GM23248 (cell line): ENCODE data around the gene DPP6. TPM values are rescaled to one million over a fixed set of nuclear protein-coding genes. Genes with fewer than 3 reads are reported as not detected.

Experiments
- DNase-seq: peaks from one replicate; pipeline ENCODE4 v3.0.0-alpha.2; 2015
- H2AFZ ChIP-seq: fragments of 200-600 bp; sonication (generic); 2 replicates; pipeline ENCODE4 v1.6.1; 2016; ENCODE audit warnings: antibody characterized with exemption
- H3F3A ChIP-seq: fragments of 200-600 bp; sonication (generic); 2 replicates; pipeline ENCODE4 v1.6.1; 2016; ENCODE audit warnings: mild to moderate bottlenecking, antibody characterized with exemption, mixed run types; ENCODE audit not compliant: insufficient read depth
- H3K27ac ChIP-seq: fragments of 200-600 bp; sonication (generic); 2 replicates; pipeline ENCODE4 v1.5.1; 2016; ENCODE audit warnings: mild to moderate bottlenecking
- H3K27me3 ChIP-seq: fragments of 200-600 bp; sonication (generic); replicated peaks from 2 replicates; pipeline ENCODE4 v1.6.1; 2016; ENCODE audit warnings: mild to moderate bottlenecking; ENCODE audit not compliant: insufficient read depth
- H3K36me3 ChIP-seq: fragments of 200-600 bp; sonication (generic); 2 replicates; pipeline ENCODE4 v1.6.1; 2016; ENCODE audit warnings: low read depth, mild to moderate bottlenecking
- H3K4me1 ChIP-seq: fragments of 200-600 bp; sonication (generic); 2 replicates; pipeline ENCODE4 v1.6.1; 2016; ENCODE audit warnings: mild to moderate bottlenecking; ENCODE audit not compliant: insufficient read depth
- H3K4me2 ChIP-seq: fragments of 200-600 bp; sonication (generic); one replicate; pipeline ENCODE4 v1.6.1; 2016; ENCODE audit warnings: mild to moderate bottlenecking; ENCODE audit not compliant: unreplicated experiment
- H3K4me3 ChIP-seq: fragments of 200-600 bp; sonication (generic); 2 replicates; pipeline ENCODE4 v1.5.1; 2016; ENCODE audit warnings: mild to moderate bottlenecking
- H3K79me2 ChIP-seq: fragments of 200-600 bp; sonication (generic); 2 replicates; pipeline ENCODE4 v1.6.1; 2016; ENCODE audit warnings: mild to moderate bottlenecking; ENCODE audit not compliant: insufficient read depth
- H3K9ac ChIP-seq: fragments of 200-600 bp; sonication (generic); 2 replicates; pipeline ENCODE4 v1.6.1; 2016; ENCODE audit warnings: mild to moderate bottlenecking
- H3K9me2 ChIP-seq: fragments of 200-600 bp; sonication (generic); 2 replicates; pipeline ENCODE4 v1.6.1; 2016; ENCODE audit warnings: mixed run types, mild to moderate bottlenecking, moderate library complexity; ENCODE audit not compliant: insufficient read depth
- H3K9me3 ChIP-seq: fragments of 200-600 bp; sonication (generic); one replicate; pipeline ENCODE4 v1.6.1; 2017; ENCODE audit warnings: low read depth
- H4K20me1 ChIP-seq: fragments of 200-600 bp; sonication (generic); 2 replicates; pipeline ENCODE4 v1.6.0; 2016; ENCODE audit not compliant: insufficient read depth
- EZH2 ChIP-seq: fragments of 200-600 bp; sonication (generic); IDR thresholded peaks from 2 replicates; pipeline ENCODE4 v1.6.1; 2018; ENCODE audit warnings: antibody characterized with exemption, mild to moderate bottlenecking; ENCODE audit not compliant: insufficient read depth, poor library complexity, severe bottlenecking
- EZH2phosphoT487 ChIP-seq: fragments of 200-600 bp; sonication (generic); IDR thresholded peaks from 2 replicates; pipeline ENCODE4 v1.6.1; 2018; ENCODE audit warnings: antibody characterized with exemption, moderate library complexity, mild to moderate bottlenecking, low read depth; ENCODE audit not compliant: insufficient read depth
- WGBS, 2 experiments: methylation state at CpG; one replicate each; pipeline ENCODE4 v1.1.6; 2015 to 2017; ENCODE audit warnings: low lambda C conversion rate in 2 of 2, low coverage in 1 of 2; ENCODE audit errors: missing lambda C conversion rate in 2 of 2; 5-methylcytosine and 5-hydroxymethylcytosine counted together
- in situ Hi-C: fragments of 300-500 bp; cut with MboI; formaldehyde crosslinking; loops from 2 replicates; pipeline ENCODE4 v1.15.0; 2020
- polyA plus RNA-seq: library from polyadenylated mRNA; unstranded; fragments of >200 nt; fragmentation: Nextera tagmentation; extraction: Ambion mirVana; gene quantifications from 2 replicates; pipeline ENCODE4 v1.2.1, GENCODE V29; 2016
- total RNA-seq: library from RNA; depleted of rRNA; stranded (reverse); fragments of >200 nt; shearing (Covaris generic); gene quantifications from 2 replicates; pipeline ENCODE4 v1.2.3, GENCODE V29; 2014

The DPP6 gene
- total and polyA plus RNA-seq, 2 experiments from 2014 or later: not detected

- Histone ChIP-seq H3K9ac (no peak overlapping the region), H3K36me3 (no peaks in the 10 kb centered on the region), H3K4me3 (no peak overlapping the region), H3F3A (no peaks in the 10 kb centered on the region), H3K4me1 (no peaks in the 10 kb centered on the region), H3K27ac (no peak overlapping the region), H3K4me2 (no peak overlapping the region), H2AFZ (no peak overlapping the region), H4K20me1 (no peaks in the 10 kb centered on the region), H3K9me3 (no peaks in the 10 kb centered on the region), H3K27me3 (no peaks in the 10 kb centered on the region), H3K79me2 (no peaks in the 10 kb centered on the region), H3K9me2 (no peaks in the 10 kb centered on the region)
- in situ Hi-C loops: no loop called here
- DNase-seq: no peak
- 15 to 19% methylated on average over 17 to 18 of the region's 18 CpGs for WGBS, 2 experiments
- TF ChIP-seq EZH2: no peak
- TF ChIP-seq EZH2phosphoT487: no peak
These were observed 628.9 kb downstream of the DPP6 start for GRCh38 chr7:154680894-154681659.

- no peak for DNase-seq
- in situ Hi-C loops: no loop called here
- no peak overlapping the region for H3K9ac ChIP-seq
- no peaks in the 10 kb centered on the region for H3K4me1 ChIP-seq
- H4K20me1 ChIP-seq: no peaks in the 10 kb centered on the region
- H3K4me3 ChIP-seq: no peak overlapping the region
- H3K79me2 ChIP-seq: no peaks in the 10 kb centered on the region
- no peaks in the 10 kb centered on the region for H3K36me3 ChIP-seq
- 9 to 13% methylated on average over 5 of the region's 5 CpGs for WGBS, 2 experiments
- no peak overlapping the region for H3K4me2 ChIP-seq
- no peak overlapping the region; the same call in 1 of the 2 replicates for H2AFZ ChIP-seq
- no peaks in the 10 kb centered on the region for H3F3A ChIP-seq
- no peak overlapping the region for H3K27ac ChIP-seq
- TF ChIP-seq EZH2 (no peak), EZH2phosphoT487 (no peak)
- no peaks in the 10 kb centered on the region for H3K27me3 ChIP-seq
- no peaks in the 10 kb centered on the region for H3K9me2 ChIP-seq
- no peaks in the 10 kb centered on the region for H3K9me3 ChIP-seq
These were observed 629.8 kb downstream of the DPP6 start for GRCh38 chr7:154682003-154682402.

GRCh38 chr7:154684666-154685563 lies 632.7 kb downstream of the DPP6 start:
- H3K9me2 ChIP-seq: no peaks in the 10 kb centered on the region
- H3K9me3 ChIP-seq: no peaks in the 10 kb centered on the region
- DNase-seq: no peak
- 5% methylated on average over 10 of the region's 10 CpGs for WGBS, 2 experiments
- H3K27me3 ChIP-seq: no peaks in the 10 kb centered on the region
- H3K9ac ChIP-seq: no peak overlapping the region
- no peaks in the 10 kb centered on the region for H3F3A ChIP-seq
- H3K4me2 ChIP-seq: no peak overlapping the region
- no peaks in the 10 kb centered on the region for H3K79me2 ChIP-seq
- H3K27ac ChIP-seq: no peak overlapping the region
- no peaks in the 10 kb centered on the region for H3K36me3 ChIP-seq
- no peaks in the 10 kb centered on the region for H3K4me1 ChIP-seq
- H2AFZ ChIP-seq: no peak overlapping the region
- TF ChIP-seq EZH2phosphoT487: no peak
- TF ChIP-seq EZH2: no peak
- no peak overlapping the region for H3K4me3 ChIP-seq
- no peaks in the 10 kb centered on the region for H4K20me1 ChIP-seq
- in situ Hi-C loops: no loop called here

GRCh38 chr7:154685564-154685901 lies 633.3 kb downstream of the DPP6 start:
- in situ Hi-C loops: no loop called here
- Histone ChIP-seq H3K9ac (no peak overlapping the region), H4K20me1 (no peaks in the 10 kb centered on the region), H3K9me3 (no peaks in the 10 kb centered on the region), H2AFZ (no peak overlapping the region), H3K36me3 (no peaks in the 10 kb centered on the region), H3K79me2 (no peaks in the 10 kb centered on the region), H3K4me3 (no peak overlapping the region), H3K27me3 (no peaks in the 10 kb centered on the region), H3K4me2 (no peak overlapping the region), H3K9me2 (no peaks in the 10 kb centered on the region), H3F3A (no peaks in the 10 kb centered on the region), H3K4me1 (no peaks in the 10 kb centered on the region), H3K27ac (no peak overlapping the region)
- WGBS, 2 experiments: 5 to 6% methylated on average over 1 of the region's 1 CpG
- no peak for TF ChIP-seq EZH2
- TF ChIP-seq EZH2phosphoT487: no peak
- no peak for DNase-seq
